Measurements from ENCODE around the gene SIK3. TPM values are rescaled to one million over a fixed set of nuclear protein-coding genes. Genes with fewer than 3 reads are reported as not detected.

SIK3 gene
- total and polyA plus RNA-seq, 2 donors (not counting 3 experiments of a cell fraction or from before 2014, with no cell fraction given), result 10.3 to 21.3 TPM

- Histone ChIP-seq H3K27ac (ENCODE audit: insufficient read depth, low read depth, low read length) (no peak overlapping the region), H3K36me3 (ENCODE audit: control insufficient read depth in 2 of 2, extremely low read depth in 1 of 2, insufficient read depth in 2 of 2, low read length in 2 of 2) (no peaks in the 10 kb centered on the region), H3K9me1 (replicated peaks; ENCODE audit: control insufficient read depth, extremely low read depth, insufficient read depth, low read length) (no peaks in the 10 kb centered on the region), H3K4me3 (replicated peaks in 1 of 3; ENCODE audit: insufficient read depth in 1 of 3, low read depth in 1 of 3, low read length in 3 of 3) (no peak overlapping the region), H3K27me3 (ENCODE audit: control insufficient read depth in 2 of 2, insufficient read depth in 2 of 2, low read length in 2 of 2) (no peaks in the 10 kb centered on the region), H3K4me1 (ENCODE audit: control insufficient read depth, extremely low read depth, insufficient read depth, low read length) (no peaks in the 10 kb centered on the region), H3K79me2 (ENCODE audit: control insufficient read depth, insufficient read depth, low read length) (peaks cover 7% of the 10 kb centered on the region), H3K4me2 (ENCODE audit: insufficient read depth, low read length) (no peak overlapping the region), H3K9ac (replicated peaks; ENCODE audit: extremely low read depth, insufficient read depth, low read length) (no peak overlapping the region), H2AFZ (ENCODE audit: low read depth, low read length) (no peak overlapping the region), H4K20me1 (replicated peaks; ENCODE audit: control insufficient read depth, extremely low read depth, insufficient read depth, low read length) (no peaks in the 10 kb centered on the region), H3K9me3 (replicated peaks; ENCODE audit: control insufficient read depth, insufficient read depth, low read length) (no peaks in the 10 kb centered on the region)
- ChIA-PET CTCF (interaction anchor here (1.6 kb wide), 1 partner anchor 8 kb away, joined by 3 read pairs; no protein-coding TSS in a partner anchor), POLR2A (no interaction called here)
- no TSS peak for BruUV-seq (replicated peaks)
- dilution Hi-C loops (cut with MboI; ENCODE audit: extremely low pct_ligation_motif_present, low sequenced_read_pairs) (no loop called here), intact Hi-C loops (cut with micrococcal nuclease) (no loop called here)
- TF ChIP-seq GATA2 (IDR thresholded peaks at IDR 0.05; ENCODE audit: insufficient read depth, insufficient read length, low read depth, low read length) (no peak), CTCF (IDR thresholded peaks at IDR 0.05; ENCODE audit: extremely low read depth in 1 of 2, insufficient read depth in 1 of 2, low read depth in 1 of 2, low read length in 2 of 2) (no peak), EZH2 (IDR thresholded peaks at IDR 0.05; ENCODE audit: borderline replicate concordance, low read depth, low read length, severe bottlenecking) (no peak), MYC (IDR thresholded peaks at IDR 0.05; ENCODE audit: low read depth, low read length) (no peak), POLR2AphosphoS5 (IDR thresholded peaks at IDR 0.05; ENCODE audit: insufficient read depth, low read depth, low read length) (no peak), JUN (IDR thresholded peaks at IDR 0.05; ENCODE audit: borderline replicate concordance, insufficient read depth, insufficient read length, low read depth) (no peak), POLR2A (IDR thresholded peaks at IDR 0.05; ENCODE audit: low read depth, low read length) (no peak), FOS (IDR thresholded peaks at IDR 0.05; ENCODE audit: borderline replicate concordance, insufficient read depth, low read length) (no peak), MAX (IDR thresholded peaks at IDR 0.05; ENCODE audit: insufficient read depth, insufficient read length) (no peak)
- no peak for DNase-seq (ENCODE audit: low read depth, low spot score)
- no peak for FAIRE-seq
Observed at GRCh38 chr11:117089685-117090084, 8.5 kb downstream of the SIK3 start.

All from endothelial cell of umbilical vein (primary cell).